Kasumi-1 (cell line): ENCODE data around the gene ARHGEF37.
A peak's percentile ranks its signal among the peaks of the same experiment; 100 is the strongest.

ENCODE experiments used
- DNase-seq, 2 experiments: peaks; one replicate each; lab custom pipeline; 2025; lab: John Stamatoyannopoulos, UW

Gene ARHGEF37

DNA sequence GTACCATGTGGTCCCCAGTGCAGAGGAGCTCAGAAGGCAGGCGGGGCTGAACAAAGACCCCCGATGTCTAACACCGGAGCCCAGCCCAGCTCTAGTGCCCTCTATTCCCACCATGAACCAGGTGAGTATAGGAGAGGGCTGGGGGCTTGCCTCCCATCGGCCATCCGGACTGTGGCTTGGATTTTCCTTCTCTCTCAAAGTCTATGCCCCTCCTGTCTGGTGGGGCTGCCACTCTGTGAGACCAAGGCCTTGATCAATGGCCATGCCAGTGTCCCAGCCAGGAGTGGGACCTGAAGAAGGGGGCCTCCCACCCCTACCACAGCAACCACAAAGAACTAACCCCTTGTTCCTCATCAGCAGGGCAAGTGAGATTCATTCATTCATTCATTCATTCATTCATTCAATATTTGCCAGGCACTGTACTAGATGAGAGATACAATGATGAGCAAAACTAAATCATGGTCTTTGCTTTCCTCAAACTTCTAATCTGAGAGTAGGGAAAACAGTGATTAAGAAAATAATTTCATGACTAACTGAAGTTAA lies 47.6 kb downstream of the ARHGEF37 start:
- DNase-seq: no peak

DNA sequence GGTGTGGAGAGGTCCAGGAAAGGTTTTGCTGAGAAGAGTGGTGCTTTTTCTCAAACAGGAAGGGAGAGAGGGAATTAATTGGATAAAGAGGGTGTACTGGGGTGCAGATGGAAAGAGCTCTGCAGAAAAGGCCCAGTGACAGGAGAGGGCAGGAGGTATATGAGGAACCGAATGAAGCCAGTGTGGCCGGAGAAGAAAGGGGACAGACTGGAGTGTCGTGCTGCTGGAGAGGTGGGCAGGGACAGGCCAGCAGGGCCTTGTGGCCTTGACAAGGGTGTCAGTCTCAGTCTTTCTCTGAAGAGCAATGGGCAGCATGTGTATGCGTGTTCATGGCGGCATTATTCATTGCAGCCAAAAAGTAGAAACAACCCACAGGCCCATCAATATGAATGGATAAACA lies 48.1 kb downstream of the ARHGEF37 start:
- no peak for DNase-seq

DNA sequence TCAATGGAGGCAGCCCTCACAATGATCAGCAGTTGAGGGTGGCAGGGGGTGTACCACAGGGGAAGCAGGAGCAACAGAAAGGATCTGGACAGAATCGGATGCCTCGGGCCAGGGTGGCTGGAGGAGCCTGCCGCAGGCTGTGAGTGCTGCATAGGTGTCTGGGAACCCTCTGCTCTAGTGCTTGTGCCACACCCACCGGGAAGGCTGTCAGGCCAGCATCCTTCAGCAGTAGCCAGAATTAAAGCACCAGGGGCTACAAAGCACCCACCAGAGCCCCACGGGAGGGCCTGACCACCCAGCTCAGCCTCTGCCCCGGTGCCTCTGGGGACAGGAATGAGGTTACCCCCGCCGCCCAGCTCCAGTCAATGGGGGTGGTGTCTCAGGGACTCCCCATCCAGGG lies 49.0 kb downstream of the ARHGEF37 start:
- DNase-seq: no peak

DNA sequence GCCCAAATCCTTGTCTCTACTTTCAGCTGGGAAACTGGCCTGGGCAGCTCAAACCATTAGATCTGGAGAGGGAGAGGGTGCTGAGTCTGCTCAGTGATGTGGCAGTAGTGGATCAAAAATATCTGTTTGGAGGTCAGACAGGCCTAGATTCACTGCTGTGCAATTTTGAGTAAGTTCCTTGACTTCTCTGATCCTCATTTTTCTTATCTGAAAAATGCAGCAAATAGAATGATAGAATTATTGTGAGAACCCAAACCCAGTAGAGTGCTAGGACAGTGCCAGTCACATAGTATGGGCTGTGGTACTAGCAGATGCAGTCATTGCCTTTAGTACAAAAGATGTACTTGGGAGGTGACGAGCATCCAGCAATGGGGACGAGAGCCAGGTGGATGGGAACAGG lies 50.2 kb downstream of the ARHGEF37 start:
- no peak for DNase-seq

DNA sequence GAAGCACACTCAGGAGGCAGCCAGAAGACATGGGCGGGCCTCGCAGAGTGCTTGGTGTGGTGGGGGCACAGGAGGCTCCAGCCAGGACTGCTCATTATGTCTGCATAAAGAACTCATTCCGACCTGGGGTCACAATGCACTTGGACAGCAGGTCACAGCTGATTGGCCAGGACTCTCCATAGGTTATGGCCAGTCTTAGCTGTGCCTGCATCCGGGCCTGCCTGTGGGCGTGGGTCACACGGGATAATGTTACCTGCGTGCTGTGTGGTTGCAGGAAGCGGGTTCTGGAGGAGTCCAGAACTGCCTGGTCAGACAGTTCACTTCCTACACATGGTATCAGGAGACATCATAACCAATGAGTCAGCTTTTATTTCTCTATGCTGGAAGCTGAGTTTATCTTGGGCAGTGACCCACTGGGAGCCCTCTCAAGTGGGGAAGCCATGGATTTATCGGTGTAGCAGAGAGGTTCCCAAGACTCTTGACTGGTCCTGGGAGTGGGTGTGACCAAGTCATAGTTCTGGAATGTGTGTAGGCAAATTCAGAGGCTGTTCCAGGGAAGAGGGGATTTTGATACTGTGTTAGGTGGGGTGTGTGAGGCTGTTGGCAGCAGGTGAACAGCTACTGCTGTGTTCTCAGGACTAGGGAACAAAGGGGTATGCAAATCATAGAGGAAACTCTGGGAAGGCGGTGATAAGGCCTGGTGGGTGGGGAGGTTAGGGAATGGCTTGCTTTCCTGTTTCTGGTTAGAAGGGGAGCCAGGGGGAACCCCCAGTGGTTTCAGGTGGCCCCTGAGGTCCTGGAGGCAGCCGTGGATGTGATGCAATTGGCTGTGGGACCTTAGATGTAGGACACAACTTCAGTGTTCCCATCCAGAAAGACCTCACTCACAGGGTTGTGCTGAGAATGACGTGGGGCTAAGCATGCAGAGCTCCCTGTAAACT lies 51.3 kb downstream of the ARHGEF37 start:
- no peak for DNase-seq

DNA sequence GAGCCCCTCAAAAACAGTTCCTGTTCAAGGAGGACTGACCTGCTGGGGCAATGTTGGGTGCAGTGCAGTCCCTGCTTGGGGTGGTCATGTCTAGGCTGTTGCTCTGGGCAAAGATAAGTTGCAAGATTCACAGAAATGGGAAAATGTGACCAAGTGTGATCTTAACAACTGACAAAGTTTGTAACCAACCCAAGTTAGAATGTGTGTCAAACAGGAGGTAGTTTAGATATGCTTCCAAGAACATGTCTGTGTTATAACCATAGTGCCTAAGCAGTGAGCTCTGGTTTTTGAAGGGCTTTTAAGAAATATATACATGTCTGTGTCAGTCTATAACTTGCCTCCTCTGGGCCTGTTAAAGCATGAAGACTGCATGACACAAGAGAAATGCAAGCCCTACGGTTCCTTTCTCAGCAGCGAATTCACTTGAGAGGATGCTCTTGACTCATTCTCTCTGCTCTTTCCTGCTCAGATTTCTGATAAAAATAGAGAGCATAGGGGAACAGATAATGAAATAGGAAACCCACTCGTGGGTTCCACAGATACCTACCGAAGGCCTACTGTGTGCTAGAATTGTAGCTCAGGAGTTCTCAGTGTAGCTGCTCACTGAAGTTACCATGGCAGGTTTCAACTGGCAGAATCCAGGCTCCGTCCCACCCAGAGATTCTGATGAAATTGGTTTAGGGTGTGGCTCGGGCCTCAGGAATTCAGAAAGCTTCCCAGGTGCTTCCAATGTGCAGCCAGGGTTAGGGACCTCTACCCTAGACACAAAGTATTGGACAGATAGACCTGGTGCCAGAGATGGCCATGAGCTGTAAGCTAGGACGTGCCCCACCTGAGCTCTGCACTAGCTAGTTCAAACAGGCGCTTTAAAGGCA lies 52.4 kb downstream of the ARHGEF37 start:
- DNase-seq: no peak

DNA sequence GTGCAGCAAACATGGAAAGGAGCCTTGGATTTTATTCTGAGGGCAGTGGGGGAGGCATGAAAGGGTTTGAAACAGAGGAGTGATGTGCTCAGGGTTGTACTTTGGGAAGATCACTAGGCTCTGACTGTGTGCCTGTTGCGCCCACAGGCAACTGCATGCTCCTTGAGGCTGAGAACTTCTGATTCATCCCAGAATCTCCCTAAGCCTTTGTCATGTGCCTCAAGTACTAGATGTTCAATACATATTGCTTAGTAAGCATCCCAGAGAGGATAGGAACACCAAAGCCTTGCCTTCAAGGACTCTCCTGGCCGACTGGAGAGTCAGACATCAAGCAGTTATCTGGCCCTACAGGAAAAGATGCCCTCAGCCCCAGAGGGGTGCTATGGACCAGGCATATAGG lies 54.1 kb downstream of the ARHGEF37 start:
- no peak for DNase-seq

DNA sequence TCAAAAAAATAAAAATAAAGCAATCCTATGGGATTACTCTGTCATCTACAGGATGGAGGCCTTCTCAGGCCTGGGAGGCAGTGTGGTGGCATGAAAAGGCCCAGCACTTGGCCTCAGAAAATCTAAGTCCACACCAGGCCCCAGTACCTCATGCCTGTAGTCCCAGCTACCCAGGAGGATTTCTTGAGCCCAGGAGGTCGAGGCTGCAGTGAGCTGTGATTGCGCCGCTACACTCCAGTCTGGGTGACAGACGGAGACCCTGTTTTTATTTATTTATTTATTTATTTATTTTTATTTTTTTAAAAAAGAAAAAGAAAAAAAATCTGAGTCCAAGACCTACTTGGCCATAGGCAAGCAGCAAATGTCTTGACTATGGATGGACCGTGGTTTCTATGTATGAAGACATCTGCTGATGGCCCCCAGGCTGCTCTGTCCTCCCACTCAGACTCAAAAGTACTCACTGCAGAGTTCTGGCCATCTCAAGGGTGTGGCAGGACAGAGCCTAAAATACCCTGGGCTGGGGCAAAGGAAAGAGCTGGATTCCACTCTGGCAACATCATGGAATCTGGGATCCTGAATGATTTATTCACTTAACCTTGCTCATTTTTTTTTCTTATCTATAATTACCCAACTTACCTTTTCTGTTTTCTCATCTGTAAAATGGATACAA lies 55.0 kb downstream of the ARHGEF37 start:
- DNase-seq: no peak

DNA sequence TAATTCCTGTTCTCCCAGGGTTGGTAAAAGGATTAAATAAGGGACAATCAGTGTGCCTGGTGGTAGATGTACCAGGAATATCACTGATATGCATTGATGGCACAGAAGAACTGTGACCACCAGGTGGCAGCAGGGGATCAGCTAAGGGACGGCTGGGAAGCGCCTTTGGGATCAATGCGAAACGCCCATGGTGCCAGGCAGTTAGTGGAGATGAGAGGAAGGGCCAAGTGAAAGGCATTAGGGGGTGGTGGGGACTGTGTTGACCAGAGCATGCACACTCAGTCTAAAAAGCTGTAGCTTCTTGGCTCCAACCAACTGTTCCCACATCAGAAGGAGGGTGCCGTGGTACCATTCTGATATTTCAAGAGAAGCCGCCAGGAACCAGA lies 55.6 kb downstream of the ARHGEF37 start:
- DNase-seq: peak; percentile 37 to 47

DNA sequence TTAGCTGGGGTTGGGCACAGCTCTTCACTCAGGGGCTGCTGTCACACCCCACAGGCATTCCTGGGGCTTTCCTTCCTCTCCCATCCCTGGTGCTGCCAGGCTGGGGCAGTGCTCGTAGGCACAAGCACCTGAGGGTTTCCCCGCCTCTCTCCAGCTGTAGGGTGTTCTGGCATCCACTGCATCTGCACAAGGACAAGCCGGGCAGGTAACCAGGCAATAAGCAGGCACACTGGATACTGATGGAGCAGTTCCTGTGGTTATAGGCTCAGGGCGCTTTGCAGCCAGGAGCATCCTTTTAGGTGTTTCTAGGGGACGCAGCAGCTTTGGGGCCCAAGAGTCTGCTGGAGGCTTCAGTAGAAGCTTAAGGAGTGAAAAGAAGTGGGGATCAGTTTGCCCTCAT lies 56.8 kb downstream of the ARHGEF37 start:
- no peak for DNase-seq

DNA sequence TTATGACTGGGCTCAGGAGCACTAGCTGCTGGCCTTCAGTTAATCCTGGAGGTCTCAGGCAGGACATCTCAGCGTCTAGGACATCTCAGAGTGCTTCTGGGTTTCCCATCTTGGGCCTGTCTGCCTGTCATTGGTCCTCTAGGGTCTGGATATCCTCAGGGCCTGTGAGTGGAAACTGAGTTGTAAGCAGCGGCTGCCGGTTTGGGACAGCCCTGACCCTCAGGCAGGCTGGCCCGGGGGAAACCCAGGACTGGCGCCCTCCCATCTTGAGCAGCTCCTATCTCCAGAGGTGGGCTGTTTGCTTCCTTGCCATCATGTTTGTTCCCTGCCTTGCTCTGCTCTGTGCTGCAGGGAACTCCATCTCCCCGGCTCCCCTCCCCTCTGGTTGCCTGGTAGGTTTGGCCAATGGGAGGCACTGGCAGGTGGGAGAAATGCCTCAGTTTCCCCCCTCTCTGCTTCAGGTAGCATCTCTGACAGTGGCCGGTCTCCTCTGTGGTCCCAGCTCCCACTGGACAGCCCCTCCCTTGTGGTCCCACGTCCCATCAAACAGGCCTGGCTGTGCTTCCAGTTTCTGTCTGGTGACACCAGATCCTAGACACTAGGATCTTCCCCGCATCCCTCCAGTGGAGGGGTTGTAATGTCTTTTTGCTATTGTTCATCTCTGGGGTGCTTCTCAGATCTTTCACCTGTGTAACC lies 57.4 kb downstream of the ARHGEF37 start:
- no peak for DNase-seq

DNA sequence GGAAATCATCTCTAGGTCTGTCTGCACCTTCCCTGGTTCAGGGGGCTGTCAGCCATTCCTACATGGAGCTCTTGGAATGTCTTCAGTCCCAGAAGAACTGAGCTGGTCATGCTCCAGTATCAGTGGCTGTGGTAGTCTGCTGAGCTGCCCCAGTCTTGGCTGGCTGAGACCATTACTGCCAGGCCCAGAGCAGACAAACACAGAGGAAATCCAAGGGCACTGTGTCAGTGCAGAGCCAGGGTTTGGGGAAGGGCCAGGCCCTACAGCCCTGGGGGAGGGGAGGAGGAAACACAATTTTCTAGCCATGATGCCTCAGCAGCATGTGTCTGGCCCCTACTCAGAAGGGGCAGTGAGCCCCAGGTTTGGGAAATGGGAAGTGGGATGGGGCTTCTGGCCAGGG lies 58.4 kb downstream of the ARHGEF37 start:
- no peak for DNase-seq

DNA sequence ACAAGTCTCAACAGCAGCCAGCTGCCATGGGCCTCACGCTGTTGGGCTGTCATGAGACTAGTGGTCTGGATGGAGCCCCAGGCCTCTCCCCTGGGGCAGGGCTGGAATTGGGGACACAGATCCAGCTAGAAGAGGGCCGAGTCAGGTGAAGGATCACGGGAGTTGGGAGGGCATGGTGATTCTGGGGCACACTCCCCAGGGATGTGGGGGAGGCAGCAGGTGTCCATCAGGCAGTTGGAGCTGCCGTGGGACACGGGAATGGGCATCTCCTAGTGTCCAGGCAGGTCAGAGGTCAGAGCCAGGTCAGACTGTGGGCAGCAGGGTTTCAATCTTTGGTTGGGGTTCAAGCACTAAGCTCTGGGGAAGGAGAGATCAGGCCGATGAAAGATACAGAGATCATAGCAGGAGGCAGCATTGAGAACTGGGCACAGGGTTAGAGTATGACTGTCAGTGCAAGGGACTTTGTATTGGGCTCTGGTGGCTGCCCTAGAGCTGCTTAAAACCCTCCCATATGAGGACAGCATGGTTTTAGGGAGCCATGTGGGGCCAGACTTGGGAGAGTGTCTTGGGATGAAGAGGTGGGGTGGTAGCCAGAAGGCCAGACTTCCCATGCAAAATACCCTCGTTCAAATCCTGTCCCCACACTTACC lies 59.2 kb downstream of the ARHGEF37 start:
- DNase-seq: no peak

DNA sequence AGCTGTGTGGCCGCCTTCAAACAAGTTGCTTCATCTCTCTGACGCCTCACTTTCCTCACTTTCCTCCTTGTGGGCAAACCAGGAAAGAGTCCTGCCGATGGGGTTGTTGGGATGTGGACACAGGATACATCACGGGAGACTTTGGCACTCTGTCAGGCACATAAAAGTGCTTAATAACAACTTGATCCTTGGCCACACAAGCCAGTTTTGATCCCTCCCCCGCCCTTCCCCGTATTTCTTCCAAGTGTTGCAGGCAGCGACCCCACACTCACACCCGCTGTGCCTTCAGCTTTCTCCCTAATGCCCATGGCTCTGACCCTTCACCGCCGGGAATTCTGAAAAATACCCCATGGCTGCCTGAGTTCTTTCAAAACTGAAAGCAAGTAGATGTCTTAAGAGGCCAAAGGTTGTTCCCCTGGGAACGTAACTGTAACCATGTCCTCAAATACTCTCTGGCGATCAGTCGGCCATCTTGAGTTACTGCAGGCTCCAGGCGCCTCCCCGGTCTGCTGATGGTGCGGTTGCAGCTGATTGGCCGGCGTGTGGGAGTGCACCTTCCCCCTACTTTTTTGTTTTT lies 59.8 kb downstream of the ARHGEF37 start:
- no peak for DNase-seq

DNA sequence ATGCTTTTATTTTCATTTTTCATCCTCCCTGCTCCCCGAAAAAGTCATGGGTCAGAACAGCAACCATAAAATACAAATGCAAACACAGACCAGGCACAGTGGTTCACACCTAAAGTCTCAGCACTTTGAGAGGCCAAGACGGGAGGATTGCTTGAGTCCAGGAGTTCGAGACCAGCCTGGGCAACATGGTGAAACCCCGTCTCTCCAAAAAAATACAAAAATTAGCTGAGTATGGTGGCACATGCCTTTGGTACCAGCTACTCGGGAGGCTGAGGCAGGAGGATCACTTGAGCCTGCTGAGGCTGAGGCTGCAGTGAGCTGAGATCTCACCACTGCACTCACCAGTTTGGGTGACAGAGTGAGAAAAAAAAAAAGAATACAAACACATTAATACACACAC lies 60.3 kb downstream of the ARHGEF37 start:
- no peak for DNase-seq

DNA sequence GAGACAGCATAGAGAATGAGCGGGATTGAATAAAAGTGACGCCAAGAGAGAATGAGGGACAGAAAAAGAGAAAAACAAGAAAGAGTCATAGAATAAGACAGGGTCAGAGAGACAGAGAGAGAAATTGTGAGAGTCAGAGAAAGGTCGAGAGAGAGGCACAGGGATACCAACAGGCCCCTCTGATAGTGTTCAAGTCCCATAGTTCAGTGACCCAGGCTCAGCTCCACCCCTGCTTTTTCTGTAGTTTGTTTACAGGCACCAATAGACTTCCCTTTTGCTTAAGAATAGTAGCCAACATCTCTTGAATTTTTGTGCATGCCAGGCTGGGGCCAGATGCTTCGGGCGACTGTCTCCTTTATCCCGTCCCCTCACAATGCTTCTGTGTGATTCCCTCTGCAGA lies 62.5 kb downstream of the ARHGEF37 start:
- DNase-seq: no peak

DNA sequence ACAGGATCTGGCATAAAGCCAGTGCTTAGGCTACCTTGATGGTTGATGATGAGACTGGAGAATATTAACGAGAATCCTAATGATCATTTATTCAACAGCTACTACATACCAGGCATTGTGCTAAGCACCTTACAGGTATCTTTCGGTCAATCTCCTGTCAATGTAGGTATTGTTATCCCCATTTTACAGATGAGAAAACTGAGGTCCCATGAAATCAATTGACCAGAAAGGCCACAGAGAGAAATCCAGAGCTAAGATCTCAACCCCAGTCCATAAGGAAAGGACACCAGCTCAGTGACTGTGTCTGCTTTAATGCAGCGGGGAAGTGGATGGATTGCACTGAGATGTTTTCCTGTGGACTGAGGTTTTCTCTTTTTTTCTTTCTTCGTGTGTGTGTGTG lies 63.3 kb downstream of the ARHGEF37 start:
- DNase-seq: no peak

DNA sequence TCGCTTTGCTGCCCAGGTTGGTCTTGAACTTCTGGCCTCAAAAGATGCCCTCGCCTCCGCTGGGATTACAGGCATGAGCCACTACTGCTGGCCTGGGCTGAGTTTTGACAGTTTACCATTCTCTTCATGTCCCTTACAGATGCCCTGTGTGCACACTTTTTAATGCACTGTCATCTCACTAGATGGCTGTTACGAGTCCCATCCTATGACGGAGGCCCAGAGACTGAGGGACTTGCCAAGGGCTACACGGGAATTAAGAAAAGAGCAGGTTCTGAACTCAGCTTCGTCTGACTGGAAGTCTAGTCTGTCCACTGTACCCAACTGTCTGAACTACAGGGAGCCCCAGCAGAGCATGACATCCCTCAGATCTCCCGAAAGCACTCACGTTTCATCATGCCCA lies 63.9 kb downstream of the ARHGEF37 start:
- DNase-seq: no peak

DNA sequence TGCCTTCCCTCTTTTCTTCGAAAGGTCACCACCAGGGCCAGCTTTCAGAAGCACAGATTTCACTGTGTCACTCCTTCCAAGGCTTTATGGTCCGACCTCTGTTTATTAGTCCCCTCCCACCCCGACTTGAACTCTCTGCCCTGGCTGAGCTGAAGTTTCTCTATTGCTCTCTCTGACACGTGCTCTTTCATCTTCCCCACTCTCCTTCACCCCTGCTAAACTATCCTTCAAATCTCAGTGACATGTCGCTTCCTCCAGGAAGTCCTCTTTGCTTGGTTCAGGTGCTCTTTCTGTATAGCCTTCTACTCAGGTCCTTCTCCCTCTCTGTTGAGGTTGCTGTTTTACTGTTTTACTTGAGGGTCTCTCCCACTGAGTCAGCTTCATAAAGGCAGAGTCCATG lies 64.4 kb downstream of the ARHGEF37 start:
- no peak for DNase-seq

DNA sequence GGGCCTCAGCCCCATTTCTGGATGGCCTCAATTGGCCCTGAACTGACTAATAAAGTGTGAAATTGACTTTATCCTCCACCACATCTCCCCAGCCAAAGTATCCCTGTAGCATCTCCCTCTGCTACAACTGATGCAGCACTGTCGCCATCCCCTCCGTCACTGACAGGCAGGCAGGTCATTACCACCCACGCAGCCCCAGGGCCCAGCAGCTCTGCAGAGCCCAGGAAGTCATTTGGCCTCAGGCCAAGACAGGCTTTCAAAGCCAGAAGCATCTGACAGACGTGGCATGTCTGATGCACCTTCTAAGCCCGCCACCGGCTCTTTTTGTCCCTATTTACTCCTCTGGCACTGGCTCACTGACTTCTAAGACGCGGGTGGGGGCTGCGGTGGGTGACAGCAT lies 65.3 kb downstream of the ARHGEF37 start:
- DNase-seq: no peak

DNA sequence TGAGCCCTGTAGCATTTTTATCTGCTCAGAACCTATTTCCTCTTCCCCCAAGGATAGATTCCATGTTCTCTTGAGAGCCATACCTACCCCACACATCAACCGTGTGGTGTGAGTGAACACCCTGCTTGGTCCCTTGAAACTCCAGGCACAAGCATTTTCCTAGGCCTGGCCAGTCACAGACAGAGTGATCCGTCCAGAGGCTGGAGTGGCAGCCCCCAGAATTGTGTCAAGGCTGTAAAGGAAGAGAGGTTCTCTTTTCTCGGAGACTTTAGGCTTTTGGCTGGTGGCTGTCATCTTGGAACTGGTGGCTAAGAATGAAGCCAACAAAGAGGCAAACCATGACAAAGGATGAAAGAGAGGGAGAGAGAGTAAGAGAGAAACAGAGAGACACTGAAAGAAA lies 66.0 kb downstream of the ARHGEF37 start:
- no peak for DNase-seq
